H1 (cell line): ENCODE data around the gene C5orf22. TPM values are rescaled to one million over a fixed set of nuclear protein-coding genes. Genes with fewer than 3 reads are reported as not detected.

ENCODE experiments used
- CTCF ChIA-PET: fragments of 300-600 bp; sonication (Branson Sonifier 250); formaldehyde crosslinking; loops from one replicate; lab custom pipeline; 2021; ENCODE audit not compliant: partially characterized antibody; lab: Charles Lee
- POLR2A ChIA-PET: fragments of 300-600 bp; sonication (Branson Sonifier 250); formaldehyde crosslinking; loops from one replicate; lab custom pipeline; 2021; ENCODE audit warnings: inconsistent platforms; ENCODE audit not compliant: partially characterized antibody; lab: Charles Lee
- DNase-seq, 2 experiments: peaks; one replicate each; pipeline versions ENCODE4 v3.0.0 to v3.0.0-alpha.2; 2010 to 2022; ENCODE audit warnings: low spot score in 2 of 2, low read depth in 1 of 2, mixed read lengths in 1 of 2
- FAIRE-seq: peaks from 2 replicates; lab custom pipeline; 2011; peaks lifted over from hg19 to GRCh38; lab: Jason Lieb, UNC
- H2AFZ ChIP-seq: 2 replicates; pipeline ENCODE4 v1.8.1; 2012; ENCODE audit warnings: low read length, inconsistent platforms
- H2AK5ac ChIP-seq: 2 replicates; pipeline ENCODE4 v1.6.1; 2013; ENCODE audit warnings: low read depth, low read length
- H2BK120ac ChIP-seq: replicated peaks from 2 replicates; pipeline ENCODE3; 2013; ENCODE audit warnings: low read depth, low read length, inconsistent platforms
- H2BK12ac ChIP-seq: 2 replicates; pipeline ENCODE4 v1.6.1; 2013; ENCODE audit warnings: low read depth, low read length
- H2BK15ac ChIP-seq: 2 replicates; pipeline ENCODE4 v1.6.1; 2013; ENCODE audit warnings: low read length
- H2BK20ac ChIP-seq: 2 replicates; pipeline ENCODE4 v1.6.1; 2013; ENCODE audit warnings: low read length
- H2BK5ac ChIP-seq: 2 replicates; pipeline ENCODE4 v1.6.1; 2013; ENCODE audit warnings: low read depth, low read length
- H3K14ac ChIP-seq: 2 replicates; pipeline ENCODE4 v1.6.1; 2013; ENCODE audit warnings: inconsistent platforms; ENCODE audit not compliant: insufficient read length
- H3K18ac ChIP-seq: 2 replicates; pipeline ENCODE4 v1.6.1; 2013; ENCODE audit warnings: low read length; ENCODE audit errors: extremely low read depth
- H3K23ac ChIP-seq: 2 replicates; pipeline ENCODE4 v1.6.1; 2013; ENCODE audit warnings: inconsistent platforms; ENCODE audit not compliant: insufficient read length
- H3K23me2 ChIP-seq: 2 replicates; pipeline ENCODE4 v1.6.1; 2013; ENCODE audit warnings: low read depth, low read length
- H3K27ac ChIP-seq: 2 replicates; pipeline ENCODE4 v1.6.1; 2011; ENCODE audit warnings: low read depth, low read length, inconsistent platforms
- H3K27me3 ChIP-seq, 4 experiments: replicated peaks in 1 of 4; 1 replicate in 1 of 4; 2 replicates in 3 of 4; pipeline versions ENCODE4 v1.6.1 to v1.8.1; 2011 to 2013; ENCODE audit warnings: low read length in 3 of 4, mild to moderate bottlenecking in 3 of 4, inconsistent platforms in 2 of 4, mixed read lengths in 2 of 4, moderate library complexity in 1 of 4; ENCODE audit not compliant: control insufficient read depth in 3 of 4, insufficient read depth in 3 of 4; ENCODE audit errors: extremely low read depth in 1 of 4
- H3K36me3 ChIP-seq, 4 experiments: 2 replicates each; pipeline versions ENCODE4 v1.6.1 to v1.8.1; 2011 to 2013; ENCODE audit warnings: mild to moderate bottlenecking in 4 of 4, low read length in 3 of 4, moderate library complexity in 2 of 4, control low read depth in 1 of 4, inconsistent platforms in 1 of 4; ENCODE audit not compliant: insufficient read depth in 4 of 4, control insufficient read depth in 2 of 4
- H3K4ac ChIP-seq: replicated peaks from 2 replicates; pipeline ENCODE3; 2013; ENCODE audit warnings: low read length, low read depth, mixed read lengths, inconsistent platforms; ENCODE audit not compliant: insufficient read length
- H3K4me1 ChIP-seq, 4 experiments: replicated peaks in 1 of 4; 1 replicate in 1 of 4; 2 replicates in 3 of 4; pipeline versions ENCODE4 v1.6.1 to v1.8.1; 2011 to 2013; ENCODE audit warnings: low read length in 3 of 4, inconsistent platforms in 2 of 4, mixed read lengths in 1 of 4; ENCODE audit not compliant: insufficient read depth in 4 of 4, control insufficient read depth in 3 of 4
- H3K4me2 ChIP-seq, 2 experiments: 2 replicates each; pipeline versions ENCODE4 v1.6.1 to v1.8.1; 2011 to 2013; ENCODE audit warnings: low read depth in 2 of 2, low read length in 2 of 2, control low read depth in 1 of 2, inconsistent platforms in 1 of 2, mild to moderate bottlenecking in 1 of 2; ENCODE audit not compliant: insufficient read depth in 1 of 2
- H3K4me3 ChIP-seq, 4 experiments: fragments of 200-600, 300-600 bp in 1 of 4; sonication (generic), shearing (Covaris generic), sonication (Bioruptor Twin) in 1 of 4; 2 replicates each; pipeline versions ENCODE4 v1.5.1 to v1.8.1; 2011 to 2016; ENCODE audit warnings: low read length in 4 of 4, low read depth in 3 of 4, control low read depth in 2 of 4, inconsistent platforms in 2 of 4, mild to moderate bottlenecking in 2 of 4, mixed read lengths in 1 of 4, moderate library complexity in 1 of 4; ENCODE audit not compliant: insufficient read depth in 2 of 4; ENCODE audit errors: extremely low read depth in 1 of 4
- H3K56ac ChIP-seq: replicated peaks from 2 replicates; pipeline ENCODE3; 2013; ENCODE audit warnings: low read depth, mild to moderate bottlenecking, mixed read lengths, low read length, inconsistent platforms; ENCODE audit not compliant: insufficient read length
- H3K79me1 ChIP-seq: 2 replicates; pipeline ENCODE4 v1.6.1; 2013; ENCODE audit warnings: low read depth, low read length, control low read depth
- H3K79me2 ChIP-seq, 2 experiments: 2 replicates each; pipeline versions ENCODE4 v1.6.1 to v1.8.1; 2012 to 2013; ENCODE audit warnings: low read length in 2 of 2, mild to moderate bottlenecking in 2 of 2, inconsistent platforms in 1 of 2; ENCODE audit not compliant: insufficient read depth in 2 of 2, control insufficient read depth in 1 of 2
- H3K9ac ChIP-seq, 4 experiments: replicated peaks in 1 of 4; 1 replicate in 1 of 4; 2 replicates in 3 of 4; pipeline versions ENCODE4 v1.6.1 to v1.8.1; 2011 to 2013; ENCODE audit warnings: low read depth in 3 of 4, low read length in 3 of 4, control low read depth in 2 of 4, mild to moderate bottlenecking in 2 of 4, moderate library complexity in 2 of 4, inconsistent platforms in 1 of 4; ENCODE audit errors: extremely low read depth in 1 of 4
- H3K9me3 ChIP-seq, 2 experiments: 2 replicates each; pipeline versions ENCODE4 v1.6.1 to v1.8.1; 2012 to 2013; ENCODE audit warnings: mild to moderate bottlenecking in 2 of 2, moderate library complexity in 2 of 2, control low read depth in 1 of 2, inconsistent platforms in 1 of 2, low read depth in 1 of 2, low read length in 1 of 2, mixed read lengths in 1 of 2; ENCODE audit not compliant: insufficient read depth in 2 of 2
- H4K20me1 ChIP-seq, 2 experiments: replicated peaks in 1 of 2; 2 replicates each; pipeline versions ENCODE3 to v1.8.1; 2011 to 2013; ENCODE audit warnings: inconsistent platforms in 2 of 2, low read length in 2 of 2, mild to moderate bottlenecking in 1 of 2; ENCODE audit not compliant: insufficient read depth in 2 of 2, control insufficient read depth in 1 of 2
- H4K5ac ChIP-seq: 2 replicates; pipeline ENCODE4 v1.6.1; 2013; ENCODE audit warnings: low read length, low read depth, mixed read lengths, inconsistent platforms; ENCODE audit not compliant: insufficient read length
- H4K8ac ChIP-seq: 2 replicates; pipeline ENCODE4 v1.8.0; 2013; ENCODE audit warnings: mild to moderate bottlenecking, moderate library complexity, low read length, inconsistent platforms; ENCODE audit not compliant: insufficient read depth; ENCODE audit errors: extremely low read depth
- H4K91ac ChIP-seq: replicated peaks from 2 replicates; pipeline ENCODE3; 2013; ENCODE audit warnings: low read length, mixed read lengths, inconsistent platforms; ENCODE audit not compliant: insufficient read length
- CHD2 ChIP-seq: IDR thresholded peaks from 2 replicates; pipeline ENCODE4 v1.6.1; 2012; ENCODE audit warnings: low read length, improper control_type of control experiment
- EP300 ChIP-seq, 2 experiments: IDR thresholded peaks; 1 replicate in 1 of 2; 2 replicates in 1 of 2; pipeline ENCODE4 v1.6.1; 2011 to 2012; ENCODE audit warnings: low read depth in 2 of 2, low read length in 2 of 2, mild to moderate bottlenecking in 2 of 2, borderline replicate concordance in 1 of 2, inconsistent platforms in 1 of 2, moderate library complexity in 1 of 2
- JUN ChIP-seq: IDR thresholded peaks from 2 replicates; pipeline ENCODE4 v1.6.1; 2011; ENCODE audit warnings: low read depth, mild to moderate bottlenecking, improper control_type of control experiment, low read length
- JUND ChIP-seq: IDR thresholded peaks from 2 replicates; pipeline ENCODE4 v1.6.1; 2011; ENCODE audit warnings: mild to moderate bottlenecking, improper control_type of control experiment, low read length
- KDM1A ChIP-seq: fragments of 200-600, 300-600 bp; sonication (generic); IDR thresholded peaks from 2 replicates; pipeline ENCODE4 v1.7.1; 2016; ENCODE audit warnings: mild to moderate bottlenecking, low read length, borderline replicate concordance
- KDM4A ChIP-seq: IDR thresholded peaks from one replicate; pipeline ENCODE4 v1.7.1; 2012; ENCODE audit warnings: low read depth, mild to moderate bottlenecking, moderate library complexity, low read length, inconsistent platforms; ENCODE audit not compliant: severe bottlenecking
- RBBP5 ChIP-seq: IDR thresholded peaks from 2 replicates; pipeline ENCODE4 v1.7.1; 2012; ENCODE audit warnings: low read depth, mild to moderate bottlenecking, inconsistent platforms, low read length, moderate library complexity, borderline replicate concordance
- SIN3A ChIP-seq, 2 experiments: IDR thresholded peaks in 1 of 2; conservative IDR thresholded peaks in 1 of 2; 2 replicates each; pipeline ENCODE4 v1.6.1; 2011 to 2012; ENCODE audit warnings: low read length in 2 of 2, improper control_type of control experiment in 1 of 2, low read depth in 1 of 2, mild to moderate bottlenecking in 1 of 2
- SIRT6 ChIP-seq: IDR thresholded peaks from one replicate; pipeline ENCODE4 v1.7.1; 2012; ENCODE audit warnings: low read length, inconsistent platforms
- WGBS, 2 experiments: shearing (Covaris generic) in 1 of 2; methylation state at CpG; one replicate each; pipeline versions ENCODE4 v1.1.6 to v1.1.7; 2013 to 2015; ENCODE audit warnings: low lambda C conversion rate in 2 of 2, mixed read lengths in 2 of 2, inconsistent platforms in 1 of 2, low coverage in 1 of 2, missing lambda C conversion rate in 1 of 2; ENCODE audit not compliant: insufficient replicate concordance in 2 of 2, insufficient coverage in 1 of 2, insufficient read length in 1 of 2; ENCODE audit errors: extremely low coverage in 1 of 2, missing lambda C conversion rate in 1 of 2; 5-methylcytosine and 5-hydroxymethylcytosine counted together
- polyA plus RNA-seq, 7 experiments: library from polyadenylated mRNA; depleted of rRNA in 3 of 7; stranded (reverse) in 5 of 7; unstranded in 2 of 7; fragments of >200 nt in 5 of 7; fragments of 200-250 nt in 2 of 7; gene quantifications; 1 replicate in 5 of 7; 2 replicates in 1 of 7; 4 replicates in 1 of 7; pipeline versions ENCODE4 v1.2.1 to v1.2.3, GENCODE V29; 2011 to 2013; ENCODE audit warnings: missing spikeins in 2 of 7, mixed read lengths in 2 of 7
- total RNA-seq: library from RNA; stranded (reverse); fragmentation: NEBNext Ultra II Directional; extraction: Animal tissue kit (Norgen Biotek cat#: 25700); gene quantifications from 2 replicates; pipeline ENCODE4 v1.2.1, GENCODE V29; 2021

The C5orf22 gene
- total and polyA plus RNA-seq, 2 of the 8 experiments (the other 6 are each of a cell fraction or from before 2014, with no cell fraction given), result 19.6 to 36.2 TPM

GRCh38 chr5:31523041-31523440 lies 9.1 kb upstream of the C5orf22 start:
- Histone ChIP-seq H2BK120ac (no peak overlapping the region), H3K79me1 (no peaks in the 10 kb centered on the region), H3K9me3 (no peaks in the 10 kb centered on the region), H3K4me2 (no peak overlapping the region), H4K20me1 (peaks cover 0 to 2% of the 10 kb centered on the region in 2 experiments), H2BK15ac (no peak overlapping the region), H4K5ac (no peak overlapping the region), H4K8ac (no peak overlapping the region), H3K36me3 (peaks cover 11 to 64% (median 40%) of the 10 kb centered on the region in 4 experiments), H3K79me2 (peaks cover 0 to 10% of the 10 kb centered on the region in 2 experiments; a peak in 1 of 4 replicates), H3K23ac (no peak overlapping the region), H3K4ac (no peak overlapping the region), H3K56ac (no peak overlapping the region), H3K4me1 (no peaks in the 10 kb centered on the region), H2BK5ac (no peak overlapping the region), H2BK12ac (no peak overlapping the region), H2BK20ac (no peak overlapping the region), H3K23me2 (no peaks in the 10 kb centered on the region), H3K18ac (no peak overlapping the region), H3K27me3 (no peaks in the 10 kb centered on the region), H2AFZ (no peak overlapping the region), H3K27ac (no peak overlapping the region), H3K9ac (no peak overlapping the region), H3K4me3 (no peak overlapping the region), H3K14ac (no peak overlapping the region), H4K91ac (no peak overlapping the region), H2AK5ac (no peak overlapping the region)
- WGBS, 2 experiments, result 95% methylated on average over 4 of the region's 4 CpGs; no CpG with 5 or more reads in 1 of the 2 experiments
- ChIA-PET POLR2A (interaction anchor here (1.0 kb wide), 1 partner anchor 9 kb away, joined by 4 read pairs; the partner anchor contains the start of gene DROSHA), CTCF (interaction anchor here (0.6 to 1.0 kb wide), 2 partner anchors 20 to 31 kb away, joined by 3 read pairs; no protein-coding TSS in a partner anchor)
- TF ChIP-seq JUN (no peak), KDM4A (no peak), EP300 (IDR thresholded peaks at IDR 0.05; ENCODE audit: borderline replicate concordance in 1 of 2, low read depth in 2 of 2, low read length in 2 of 2) (no peak), SIRT6 (no peak), RBBP5 (no peak), CHD2 (no peak), KDM1A (no peak), SIN3A (conservative IDR thresholded peaks at IDR 0.05 in 1 of 2, IDR thresholded peaks at IDR 0.05 in 1 of 2; ENCODE audit: low read depth in 1 of 2, low read length in 2 of 2) (no peak), JUND (no peak)
- FAIRE-seq (no peak), DNase-seq (no peak)
